Brain microvascular endothelial cell (primary cell): ENCODE measurements around the gene OR4K2.
"Not testable (repeated sequence)": the region's sequence is repeated elsewhere in the genome, so short reads cannot be mapped to it uniquely, and the experiment has no call there.

Experiments used
- DNase-seq: peaks from one replicate; pipeline ENCODE4 v3.0.0-alpha.2; 2020
- H3K27ac ChIP-seq: fragments of 250-450 bp; sonication (Bioruptor Pico); 2 replicates; pipeline ENCODE4 v1.5.1; 2020; ENCODE audit warnings: mild to moderate bottlenecking, moderate library complexity
- H3K27me3 ChIP-seq: fragments of 250-450 bp; sonication (Bioruptor Pico); replicated peaks from 2 replicates; pipeline ENCODE4 v1.5.1; 2020; ENCODE audit warnings: mild to moderate bottlenecking
- H3K36me3 ChIP-seq: fragments of 250-450 bp; sonication (Bioruptor Pico); replicated peaks from 2 replicates; pipeline ENCODE4 v1.5.1; 2020; ENCODE audit warnings: mild to moderate bottlenecking
- H3K4me3 ChIP-seq: 2 replicates; pipeline ENCODE4 v1.5.1; 2011; ENCODE audit warnings: low read depth, mild to moderate bottlenecking, control low read depth, low read length, moderate library complexity
- in situ Hi-C: cut with HindIII; loops from 2 replicates; pipeline ENCODE4 v1.10.0; 2017; ENCODE audit warnings: low sequenced_read_pairs, low pct_ligation_motif_present
- TF ChIP-seq, protein P1 (sequence below): IDR thresholded peaks from 2 replicates; pipeline ENCODE4 v1.5.1; 2011; ENCODE audit warnings: low read depth, mild to moderate bottlenecking, moderate library complexity, low read length, control low read depth, inconsistent platforms; ENCODE audit errors: missing control alignments

Gene OR4K2, protein sequence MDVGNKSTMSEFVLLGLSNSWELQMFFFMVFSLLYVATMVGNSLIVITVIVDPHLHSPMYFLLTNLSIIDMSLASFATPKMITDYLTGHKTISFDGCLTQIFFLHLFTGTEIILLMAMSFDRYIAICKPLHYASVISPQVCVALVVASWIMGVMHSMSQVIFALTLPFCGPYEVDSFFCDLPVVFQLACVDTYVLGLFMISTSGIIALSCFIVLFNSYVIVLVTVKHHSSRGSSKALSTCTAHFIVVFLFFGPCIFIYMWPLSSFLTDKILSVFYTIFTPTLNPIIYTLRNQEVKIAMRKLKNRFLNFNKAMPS

DNA sequence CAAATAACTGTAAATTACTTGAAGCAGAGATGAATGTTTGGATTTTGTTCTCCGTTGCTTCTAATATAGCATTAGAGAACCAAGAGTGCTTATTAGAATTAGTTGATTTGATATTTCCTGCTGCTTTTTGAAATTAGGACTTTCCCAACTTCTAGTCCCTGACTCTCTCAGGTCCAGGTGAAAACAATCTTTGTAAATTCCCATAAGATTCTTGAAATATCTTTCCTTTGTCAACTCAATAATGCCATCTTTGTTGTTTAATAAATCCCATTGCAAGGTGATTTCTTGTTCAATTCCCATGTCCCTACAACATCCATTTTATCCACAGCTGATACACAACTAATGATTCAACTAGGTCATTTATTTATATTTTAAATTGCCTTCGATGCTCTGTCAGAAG lies at the start of gene OR4K2:
TSS of gene OR4K2 (plus strand) at position 301 of the 400 bp plus-strand sequence. CDS start 1,126 bp downstream, outside the sequence.
- Histone ChIP-seq H3K4me3 (no peak within 1 kb of the TSS), H3K36me3 (no peaks in the 10 kb centered on the region), H3K27ac (no peak within 1 kb of the TSS), H3K27me3 (no peaks in the 10 kb centered on the region)
- TF ChIP-seq, protein P1, sequence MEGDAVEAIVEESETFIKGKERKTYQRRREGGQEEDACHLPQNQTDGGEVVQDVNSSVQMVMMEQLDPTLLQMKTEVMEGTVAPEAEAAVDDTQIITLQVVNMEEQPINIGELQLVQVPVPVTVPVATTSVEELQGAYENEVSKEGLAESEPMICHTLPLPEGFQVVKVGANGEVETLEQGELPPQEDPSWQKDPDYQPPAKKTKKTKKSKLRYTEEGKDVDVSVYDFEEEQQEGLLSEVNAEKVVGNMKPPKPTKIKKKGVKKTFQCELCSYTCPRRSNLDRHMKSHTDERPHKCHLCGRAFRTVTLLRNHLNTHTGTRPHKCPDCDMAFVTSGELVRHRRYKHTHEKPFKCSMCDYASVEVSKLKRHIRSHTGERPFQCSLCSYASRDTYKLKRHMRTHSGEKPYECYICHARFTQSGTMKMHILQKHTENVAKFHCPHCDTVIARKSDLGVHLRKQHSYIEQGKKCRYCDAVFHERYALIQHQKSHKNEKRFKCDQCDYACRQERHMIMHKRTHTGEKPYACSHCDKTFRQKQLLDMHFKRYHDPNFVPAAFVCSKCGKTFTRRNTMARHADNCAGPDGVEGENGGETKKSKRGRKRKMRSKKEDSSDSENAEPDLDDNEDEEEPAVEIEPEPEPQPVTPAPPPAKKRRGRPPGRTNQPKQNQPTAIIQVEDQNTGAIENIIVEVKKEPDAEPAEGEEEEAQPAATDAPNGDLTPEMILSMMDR: no peak
- no peak for DNase-seq
- in situ Hi-C loops: no loop called here

DNA sequence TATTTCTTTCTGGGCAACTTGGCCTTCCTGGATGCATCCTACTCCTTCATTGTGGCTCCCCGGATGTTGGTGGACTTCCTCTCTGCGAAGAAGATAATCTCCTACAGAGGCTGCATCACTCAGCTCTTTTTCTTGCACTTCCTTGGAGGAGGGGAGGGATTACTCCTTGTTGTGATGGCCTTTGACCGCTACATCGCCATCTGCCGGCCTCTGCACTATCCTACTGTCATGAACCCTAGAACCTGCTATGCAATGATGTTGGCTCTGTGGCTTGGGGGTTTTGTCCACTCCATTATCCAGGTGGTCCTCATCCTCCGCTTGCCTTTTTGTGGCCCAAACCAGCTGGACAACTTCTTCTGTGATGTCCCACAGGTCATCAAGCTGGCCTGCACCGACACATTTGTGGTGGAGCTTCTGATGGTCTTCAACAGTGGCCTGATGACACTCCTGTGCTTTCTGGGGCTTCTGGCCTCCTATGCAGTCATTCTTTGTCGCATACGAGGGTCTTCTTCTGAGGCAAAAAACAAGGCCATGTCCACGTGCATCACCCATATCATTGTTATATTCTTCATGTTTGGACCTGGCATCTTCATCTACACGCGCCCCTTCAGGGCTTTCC lies 47.2 kb upstream of the OR4K2 start:
- H3K27ac ChIP-seq, H3K27me3 ChIP-seq, DNase-seq, H3K36me3 ChIP-seq, in situ Hi-C loops, H3K4me3 ChIP-seq: not testable (repeated sequence)

DNA sequence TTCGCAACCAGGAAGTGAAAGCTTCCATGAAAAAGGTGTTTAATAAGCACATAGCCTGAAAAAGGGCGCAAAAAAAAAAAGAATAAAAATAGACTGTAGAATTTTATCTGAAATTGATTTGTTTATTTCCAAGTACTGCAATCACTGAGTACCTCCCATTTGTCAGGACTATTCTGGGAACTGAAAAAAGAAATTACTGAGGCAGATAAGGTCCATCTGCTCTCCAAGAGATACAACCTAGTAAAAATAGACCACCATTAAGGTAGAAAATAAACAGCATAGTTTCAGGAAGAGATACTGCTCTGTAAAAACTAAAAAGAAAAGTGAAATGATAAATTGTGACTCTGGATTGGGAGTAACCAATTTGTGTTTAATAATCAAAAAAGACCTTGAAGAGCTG lies 46.6 kb upstream of the OR4K2 start:
- no peak overlapping the region for H3K27ac ChIP-seq
- DNase-seq: no peak
- H3K4me3 ChIP-seq: no peak overlapping the region
- H3K27me3 ChIP-seq: no peaks in the 10 kb centered on the region
- H3K36me3 ChIP-seq: no peaks in the 10 kb centered on the region
- in situ Hi-C loops: no loop called here
- TF ChIP-seq, protein P1: no peak

DNA sequence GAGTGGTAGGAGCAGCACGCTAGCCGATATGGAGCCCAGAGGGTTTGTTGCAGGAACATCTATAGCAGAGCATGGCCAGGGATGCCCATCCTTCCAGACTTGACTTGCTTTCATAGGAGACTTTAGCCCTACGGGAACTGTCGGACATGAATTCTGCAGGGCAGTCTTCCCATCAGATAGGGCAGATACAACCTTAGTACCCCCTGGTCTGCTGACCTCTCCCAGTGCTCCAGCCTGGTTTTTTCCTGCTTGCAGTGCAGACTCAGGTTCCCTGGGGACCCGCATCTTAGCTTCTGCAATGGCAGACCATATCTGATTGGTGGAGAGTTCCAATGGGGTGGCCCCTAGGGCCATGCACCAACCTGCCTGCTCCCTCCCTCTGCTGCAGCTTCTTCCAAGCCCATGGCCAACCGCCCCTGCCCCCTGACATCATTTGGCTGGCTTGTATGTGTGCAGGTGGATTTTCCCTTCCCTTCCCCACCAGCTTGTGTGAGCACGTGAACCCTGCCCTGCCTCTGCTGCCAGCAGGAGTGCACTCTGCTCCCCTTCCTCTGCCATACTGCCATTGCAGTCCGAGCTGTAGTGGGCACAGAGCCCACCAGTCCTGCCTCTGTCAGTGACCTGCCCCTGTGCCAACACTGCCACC lies 40.6 kb upstream of the OR4K2 start:
- H3K27me3 ChIP-seq, H3K27ac ChIP-seq, DNase-seq, in situ Hi-C loops, H3K4me3 ChIP-seq, H3K36me3 ChIP-seq: not testable (repeated sequence)

DNA sequence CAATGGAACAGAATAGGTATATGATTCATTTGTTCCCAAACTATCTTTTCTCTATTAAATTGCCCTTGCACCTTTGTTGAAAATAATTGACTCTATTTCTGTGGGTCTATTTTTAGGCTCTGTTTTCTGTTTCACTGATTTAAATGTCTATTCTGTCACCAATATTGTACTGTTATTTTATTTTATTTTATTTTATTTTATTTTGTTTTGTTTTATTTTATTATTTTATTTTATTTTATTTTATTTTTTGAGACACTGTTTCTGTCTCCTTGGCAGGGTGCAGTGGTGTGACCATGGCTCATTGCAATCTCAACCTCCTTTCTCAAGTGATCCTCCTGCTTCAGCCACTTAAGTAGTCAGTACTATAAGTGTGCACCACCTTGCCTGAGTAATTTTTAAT lies 36.5 kb upstream of the OR4K2 start:
- TF ChIP-seq, protein P1: no peak
- Histone ChIP-seq H3K27me3 (no peaks in the 10 kb centered on the region), H3K4me3 (no peak overlapping the region), H3K27ac (no peak overlapping the region), H3K36me3 (no peaks in the 10 kb centered on the region)
- no peak for DNase-seq
- in situ Hi-C loops: no loop called here

DNA sequence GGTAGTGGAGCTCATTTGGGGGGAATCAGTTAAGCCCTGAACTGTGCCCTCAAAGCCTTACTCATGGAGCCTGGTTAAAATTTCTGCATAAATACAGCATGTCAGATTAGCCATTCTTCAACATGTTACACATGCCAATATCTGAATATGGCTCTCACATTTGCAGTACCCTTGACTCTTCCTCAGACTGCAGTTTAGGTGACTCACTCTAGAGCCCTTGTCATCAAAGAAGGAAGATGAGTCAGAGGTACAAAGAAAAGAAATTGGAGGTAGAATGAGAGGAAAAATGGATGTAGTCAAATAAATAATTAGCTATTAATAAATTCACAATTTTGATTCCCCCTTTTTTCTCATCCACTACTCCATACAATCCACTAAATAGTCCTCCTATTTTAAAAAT lies 23.6 kb upstream of the OR4K2 start:
- Histone ChIP-seq H3K27ac (no peak overlapping the region), H3K4me3 (no peak overlapping the region), H3K36me3 (no peaks in the 10 kb centered on the region), H3K27me3 (no peaks in the 10 kb centered on the region)
- in situ Hi-C loops: no loop called here
- no peak for DNase-seq
- TF ChIP-seq, protein P1: no peak

DNA sequence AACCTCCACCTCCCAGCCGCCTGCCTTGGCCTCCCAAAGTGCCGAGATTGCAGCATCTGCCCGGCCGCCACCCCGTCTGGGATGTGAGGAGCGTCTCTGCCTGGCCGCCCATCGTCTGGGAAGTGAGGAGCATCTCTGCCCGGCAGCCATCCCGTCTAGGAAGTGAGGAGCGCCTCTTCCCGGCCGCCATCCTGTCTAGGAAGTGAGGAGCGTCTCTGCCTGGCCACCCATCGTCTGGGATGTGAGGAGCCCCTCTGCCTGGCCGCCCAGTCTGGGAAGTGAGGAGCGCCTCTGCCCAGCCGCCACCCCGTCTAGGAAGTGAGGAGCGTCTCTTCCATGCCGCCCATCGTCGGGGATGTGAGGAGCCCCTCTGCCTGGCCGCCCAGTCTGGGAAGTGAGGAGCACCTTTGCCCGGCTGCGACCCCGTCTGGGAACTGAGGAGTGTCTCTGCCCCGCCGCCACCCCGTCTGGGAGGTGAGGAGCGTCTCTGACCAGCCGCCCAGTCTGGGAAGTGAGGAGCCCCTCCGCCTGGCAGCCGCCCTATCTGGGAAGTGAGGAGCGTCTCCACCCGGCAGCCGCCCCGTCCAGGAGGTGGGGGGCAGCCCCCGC lies 8.8 kb upstream of the OR4K2 start:
- H3K36me3 ChIP-seq, DNase-seq, H3K4me3 ChIP-seq, in situ Hi-C loops, H3K27ac ChIP-seq, H3K27me3 ChIP-seq: not testable (repeated sequence)
